ENCODE data around the gene STMN3. TPM values are rescaled to one million over a fixed set of nuclear protein-coding genes. Genes with fewer than 3 reads are reported as not detected.

Gene STMN3
- total RNA-seq, 4 donors from 2014 or later: 9.4 to 23.0 (median 12.0) TPM

DNA sequence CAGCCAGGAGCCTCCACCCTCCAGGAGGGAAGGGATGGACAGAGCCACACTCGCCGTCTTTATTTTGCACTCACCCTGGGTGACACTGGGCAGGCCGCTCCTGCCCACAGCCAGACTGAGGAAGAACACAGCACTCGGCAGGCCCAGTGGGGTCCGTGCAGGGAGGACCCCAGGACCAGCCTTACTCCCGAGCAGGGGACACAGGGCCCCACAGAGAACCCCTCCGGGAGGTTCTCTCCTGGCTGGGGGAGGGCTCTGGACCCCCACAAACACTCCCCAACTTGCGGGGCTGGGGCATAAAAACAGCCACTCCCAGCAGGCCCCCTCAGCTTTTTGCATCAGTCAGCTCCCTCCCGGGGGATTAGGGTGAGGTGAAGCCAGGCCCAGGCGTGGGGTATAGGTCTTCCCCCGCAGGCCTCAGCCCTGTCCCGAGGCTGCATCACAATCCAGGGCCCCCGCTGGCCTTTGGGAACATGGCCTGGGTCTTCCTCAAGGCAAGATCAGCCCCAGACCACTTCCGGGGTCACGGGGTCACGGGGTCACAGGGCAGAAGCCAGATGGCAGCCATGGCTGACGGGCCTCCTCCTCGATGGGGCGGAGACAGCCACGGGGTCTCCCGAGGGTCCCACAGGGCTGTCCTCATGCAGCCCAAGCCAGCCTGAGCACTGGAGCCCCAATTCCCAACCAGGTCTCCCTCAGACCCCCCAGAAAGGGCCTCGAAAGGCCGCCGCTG, 46.4 kb upstream of the STMN3 start:
- intact Hi-C loops (cut with DNase I; ENCODE audit: low total_unique reads): no loop called here
- H3K4me3 ChIP-seq (ENCODE audit: low read depth, poor library complexity, severe bottlenecking): no peak overlapping the region
- WGBS, 2 donors: 63 to 71% methylated on average over 8 to 24 of the region's 24 CpGs
- TF ChIP-seq POLR2A (IDR thresholded peaks at IDR 0.05): no peak
- TF ChIP-seq, protein P1, sequence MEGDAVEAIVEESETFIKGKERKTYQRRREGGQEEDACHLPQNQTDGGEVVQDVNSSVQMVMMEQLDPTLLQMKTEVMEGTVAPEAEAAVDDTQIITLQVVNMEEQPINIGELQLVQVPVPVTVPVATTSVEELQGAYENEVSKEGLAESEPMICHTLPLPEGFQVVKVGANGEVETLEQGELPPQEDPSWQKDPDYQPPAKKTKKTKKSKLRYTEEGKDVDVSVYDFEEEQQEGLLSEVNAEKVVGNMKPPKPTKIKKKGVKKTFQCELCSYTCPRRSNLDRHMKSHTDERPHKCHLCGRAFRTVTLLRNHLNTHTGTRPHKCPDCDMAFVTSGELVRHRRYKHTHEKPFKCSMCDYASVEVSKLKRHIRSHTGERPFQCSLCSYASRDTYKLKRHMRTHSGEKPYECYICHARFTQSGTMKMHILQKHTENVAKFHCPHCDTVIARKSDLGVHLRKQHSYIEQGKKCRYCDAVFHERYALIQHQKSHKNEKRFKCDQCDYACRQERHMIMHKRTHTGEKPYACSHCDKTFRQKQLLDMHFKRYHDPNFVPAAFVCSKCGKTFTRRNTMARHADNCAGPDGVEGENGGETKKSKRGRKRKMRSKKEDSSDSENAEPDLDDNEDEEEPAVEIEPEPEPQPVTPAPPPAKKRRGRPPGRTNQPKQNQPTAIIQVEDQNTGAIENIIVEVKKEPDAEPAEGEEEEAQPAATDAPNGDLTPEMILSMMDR (IDR thresholded peaks at IDR 0.05): no peak
- DNase-seq (ENCODE audit: low spot score in 2 of 2): peak in 1 of 2 donors; percentile 84

DNA sequence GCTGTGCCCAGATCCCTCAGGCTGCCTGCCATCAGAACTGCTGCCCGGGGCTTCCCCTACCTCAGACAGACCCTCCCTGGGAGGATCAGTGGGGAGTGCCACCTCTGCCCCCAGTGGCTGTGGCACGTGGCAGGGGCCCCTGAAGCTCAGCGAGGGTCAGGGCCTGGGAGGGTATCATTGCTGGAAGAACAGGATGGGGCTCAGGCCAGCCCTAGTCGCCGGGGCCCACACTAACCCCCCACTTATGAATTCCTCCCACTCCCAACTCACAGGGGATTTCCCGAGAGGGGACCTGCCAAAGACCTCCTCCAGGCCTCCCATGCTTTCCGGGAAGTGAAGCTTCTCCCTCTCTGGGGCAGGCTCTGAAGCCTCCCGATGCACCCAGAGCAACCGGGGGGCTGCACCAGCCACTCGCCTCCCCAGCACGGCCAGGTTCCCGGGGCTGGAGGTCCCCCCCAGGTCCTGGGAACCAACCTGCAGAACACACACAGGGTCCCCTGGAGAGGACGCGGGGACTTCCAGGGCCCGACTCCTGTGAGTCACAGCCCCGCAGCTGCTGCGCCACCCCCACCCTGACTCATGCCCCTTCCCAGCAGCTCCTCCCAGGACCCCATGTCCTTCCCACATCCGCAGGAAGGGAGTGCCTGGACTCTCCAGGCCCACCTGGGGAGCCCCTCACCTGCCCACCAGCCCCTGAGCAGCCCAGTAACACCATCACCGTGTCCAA, 45.7 kb upstream of the STMN3 start:
- DNase-seq (ENCODE audit: low spot score in 2 of 2): peak in 1 of 2 donors; percentile 92
- TF ChIP-seq, protein P1 (IDR thresholded peaks at IDR 0.05): no peak
- TF ChIP-seq POLR2A (IDR thresholded peaks at IDR 0.05): no peak
- H3K4me3 ChIP-seq (ENCODE audit: low read depth, poor library complexity, severe bottlenecking): no peak overlapping the region
- intact Hi-C loops (cut with DNase I; ENCODE audit: low total_unique reads): no loop called here
- WGBS, 2 donors: 16 to 19% methylated on average over 5 to 19 of the region's 19 CpGs

DNA sequence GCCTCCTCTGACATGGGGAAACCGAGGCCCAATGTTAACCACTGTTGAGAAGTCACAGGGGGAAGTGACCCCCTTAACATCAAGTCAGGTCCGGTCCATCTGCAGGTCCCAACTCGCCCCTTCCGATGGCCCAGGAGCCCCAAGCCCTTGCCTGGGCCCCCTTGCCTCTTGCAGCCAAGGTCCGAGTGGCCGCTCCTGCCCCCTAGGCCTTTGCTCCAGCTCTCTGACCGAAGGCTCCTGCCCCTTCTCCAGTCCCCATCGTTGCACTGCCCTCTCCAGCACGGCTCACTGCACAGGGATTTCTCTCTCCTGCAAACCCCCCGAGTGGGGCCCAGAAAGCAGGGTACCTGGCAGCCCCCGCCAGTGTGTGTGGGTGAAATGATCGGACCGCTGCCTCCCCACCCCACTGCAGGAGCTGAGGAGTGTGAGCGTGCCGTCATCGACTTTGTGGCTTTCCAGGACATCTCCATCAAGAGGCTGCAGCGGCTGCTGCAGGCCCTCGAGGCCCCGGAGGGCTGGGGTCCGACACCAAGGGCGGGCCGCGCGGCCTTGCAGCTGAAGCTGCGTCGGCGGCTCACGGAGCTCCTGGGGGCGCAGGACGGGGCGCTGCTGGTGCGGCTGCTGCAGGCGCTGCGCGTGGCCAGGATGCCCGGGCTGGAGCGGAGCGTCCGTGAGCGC, 44.8 kb upstream of the STMN3 start:
- intact Hi-C loops (cut with DNase I; ENCODE audit: low total_unique reads): no loop called here
- WGBS, 2 donors: 69 to 71% methylated on average over 35 to 39 of the region's 40 CpGs
- H3K4me3 ChIP-seq (ENCODE audit: low read depth, poor library complexity, severe bottlenecking): no peak overlapping the region
- DNase-seq (ENCODE audit: low spot score in 2 of 2): peak in 1 of 2 donors; percentile 83
- TF ChIP-seq, protein P1 (IDR thresholded peaks at IDR 0.05): no peak
- no peak for TF ChIP-seq POLR2A (IDR thresholded peaks at IDR 0.05)

DNA sequence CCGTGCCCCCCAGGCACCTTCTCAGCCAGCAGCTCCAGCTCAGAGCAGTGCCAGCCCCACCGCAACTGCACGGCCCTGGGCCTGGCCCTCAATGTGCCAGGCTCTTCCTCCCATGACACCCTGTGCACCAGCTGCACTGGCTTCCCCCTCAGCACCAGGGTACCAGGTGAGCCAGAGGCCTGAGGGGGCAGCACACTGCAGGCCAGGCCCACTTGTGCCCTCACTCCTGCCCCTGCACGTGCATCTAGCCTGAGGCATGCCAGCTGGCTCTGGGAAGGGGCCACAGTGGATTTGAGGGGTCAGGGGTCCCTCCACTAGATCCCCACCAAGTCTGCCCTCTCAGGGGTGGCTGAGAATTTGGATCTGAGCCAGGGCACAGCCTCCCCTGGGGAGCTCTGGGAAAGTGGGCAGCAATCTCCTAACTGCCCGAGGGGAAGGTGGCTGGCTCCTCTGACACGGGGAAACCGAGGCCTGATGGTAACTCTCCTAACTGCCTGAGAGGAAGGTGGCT, 44.2 kb upstream of the STMN3 start:
- 18 to 35% methylated on average over 6 of the region's 7 CpGs for WGBS, 2 donors
- TF ChIP-seq, protein P1 (IDR thresholded peaks at IDR 0.05): no peak
- TF ChIP-seq POLR2A (IDR thresholded peaks at IDR 0.05): no peak
- DNase-seq (ENCODE audit: low spot score in 2 of 2): peak in 1 of 2 donors; percentile 76

DNA sequence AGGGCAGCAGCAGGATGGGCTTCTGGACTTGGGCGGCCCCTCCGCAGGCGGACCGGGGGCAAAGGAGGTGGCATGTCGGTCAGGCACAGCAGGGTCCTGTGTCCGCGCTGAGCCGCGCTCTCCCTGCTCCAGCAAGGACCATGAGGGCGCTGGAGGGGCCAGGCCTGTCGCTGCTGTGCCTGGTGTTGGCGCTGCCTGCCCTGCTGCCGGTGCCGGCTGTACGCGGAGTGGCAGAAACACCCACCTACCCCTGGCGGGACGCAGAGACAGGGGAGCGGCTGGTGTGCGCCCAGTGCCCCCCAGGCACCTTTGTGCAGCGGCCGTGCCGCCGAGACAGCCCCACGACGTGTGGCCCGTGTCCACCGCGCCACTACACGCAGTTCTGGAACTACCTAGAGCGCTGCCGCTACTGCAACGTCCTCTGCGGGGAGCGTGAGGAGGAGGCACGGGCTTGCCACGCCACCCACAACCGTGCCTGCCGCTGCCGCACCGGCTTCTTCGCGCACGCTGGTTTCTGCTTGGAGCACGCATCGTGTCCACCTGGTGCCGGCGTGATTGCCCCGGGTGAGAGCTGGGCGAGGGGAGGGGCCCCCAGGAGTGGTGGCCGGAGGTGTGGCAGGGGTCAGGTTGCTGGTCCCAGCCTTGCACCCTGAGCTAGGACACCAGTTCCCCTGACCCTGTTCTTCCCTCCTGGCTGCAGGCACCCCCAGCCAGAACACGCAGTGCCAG, 43.6 kb upstream of the STMN3 start, which contains the start of gene TNFRSF6B:
Gene TNFRSF6B (plus strand): TSS at position 25 of the 729 bp plus-strand sequence. CDS start 116 bp downstream, at position 141.
- intact Hi-C loops (cut with DNase I; ENCODE audit: low total_unique reads): no loop called here
- TF ChIP-seq, protein P1 (IDR thresholded peaks at IDR 0.05): no peak
- no peak for TF ChIP-seq POLR2A (IDR thresholded peaks at IDR 0.05)
- H3K4me3 ChIP-seq (ENCODE audit: low read depth, poor library complexity, severe bottlenecking): no peak within 1 kb of the TSS
- 8 to 16% methylated on average over 13 to 14 of the region's 52 CpGs for WGBS, 2 donors
- peak in 1 of 2 donors; percentile 86 for DNase-seq (ENCODE audit: low spot score in 2 of 2)

More for the DNA sequence above, 44.2 kb upstream of the STMN3 start:
- H3K4me3 ChIP-seq (ENCODE audit: low read depth, poor library complexity, severe bottlenecking): no peak overlapping the region
- intact Hi-C loops (cut with DNase I; ENCODE audit: low total_unique reads): no loop called here

All from lower leg skin (tissue), 4 donors.